BLaER1 treated with 17β-estradiol and CSF1 and Interleukin-3, amounts not matched to agents 10 nM and 100 nM (cell line): ENCODE results near the gene INCA1.

ENCODE experiments used
- H3K27ac ChIP-seq, 11 experiments: shearing (Covaris generic); formaldehyde crosslinking; 2 replicates each; pipeline ENCODE4 v1.8.1; 2022
- H3K27me3 ChIP-seq, 11 experiments: shearing (Covaris generic); formaldehyde crosslinking; 2 replicates each; pipeline ENCODE4 v1.8.1; 2022
- H3K36me3 ChIP-seq, 11 experiments: shearing (Covaris generic); formaldehyde crosslinking; 2 replicates each; pipeline ENCODE4 v1.8.1; 2022
- H3K4me1 ChIP-seq, 10 experiments: shearing (Covaris generic); formaldehyde crosslinking; 2 replicates each; pipeline ENCODE4 v1.8.1; 2022
- H3K4me2 ChIP-seq, 11 experiments: shearing (Covaris generic); formaldehyde crosslinking; 2 replicates each; pipeline ENCODE4 v1.8.1; 2022
- H3K4me3 ChIP-seq, 10 experiments: shearing (Covaris generic); formaldehyde crosslinking; 2 replicates each; pipeline ENCODE4 v1.8.1; 2022
- H3K9ac ChIP-seq, 11 experiments: shearing (Covaris generic); formaldehyde crosslinking; 2 replicates each; pipeline ENCODE4 v1.8.1; 2022
- H3K9me3 ChIP-seq, 11 experiments: shearing (Covaris generic); formaldehyde crosslinking; replicated peaks in 1 of 11; 2 replicates each; pipeline ENCODE4 v1.8.1; 2022
- H4K20me1 ChIP-seq, 11 experiments: shearing (Covaris generic); formaldehyde crosslinking; 2 replicates each; pipeline ENCODE4 v1.8.1; 2022
- Cebpa-rat ChIP-seq, 11 experiments: shearing (Covaris generic); IDR thresholded peaks; 2 replicates each; pipeline ENCODE4 v1.8.1; 2022

INCA1 gene

GRCh38 chr17:4970273-4970672 is 27.0 kb downstream of the INCA1 start:
- Histone ChIP-seq H3K9me3 (no peaks in the 10 kb centered on the region), H3K36me3 (peaks cover 41 to 75% (median 63%) of the 10 kb centered on the region in 11 experiments), H3K4me1 (peaks cover 38 to 82% (median 55%) of the 10 kb centered on the region in 10 experiments), H3K4me3 (no peak overlapping the region), H3K4me2 (peak overlapping the region in 4 of 11 experiments; percentile 94 to 100 (median 99); a peak in 4 of 22 replicates), H3K27ac (peak overlapping the region in 4 of 11 experiments; percentile 16 to 92 (median 84); a peak in 4 of 22 replicates), H3K9ac (peak overlapping the region; percentile 12 to 92 (median 86); a peak in 9 of 22 replicates), H4K20me1 (no peaks in the 10 kb centered on the region; a peak in 1 of 22 replicates), H3K27me3 (no peaks in the 10 kb centered on the region)
- TF ChIP-seq Cebpa-rat (IDR thresholded peaks at IDR 0.05), result no peak

DNA sequence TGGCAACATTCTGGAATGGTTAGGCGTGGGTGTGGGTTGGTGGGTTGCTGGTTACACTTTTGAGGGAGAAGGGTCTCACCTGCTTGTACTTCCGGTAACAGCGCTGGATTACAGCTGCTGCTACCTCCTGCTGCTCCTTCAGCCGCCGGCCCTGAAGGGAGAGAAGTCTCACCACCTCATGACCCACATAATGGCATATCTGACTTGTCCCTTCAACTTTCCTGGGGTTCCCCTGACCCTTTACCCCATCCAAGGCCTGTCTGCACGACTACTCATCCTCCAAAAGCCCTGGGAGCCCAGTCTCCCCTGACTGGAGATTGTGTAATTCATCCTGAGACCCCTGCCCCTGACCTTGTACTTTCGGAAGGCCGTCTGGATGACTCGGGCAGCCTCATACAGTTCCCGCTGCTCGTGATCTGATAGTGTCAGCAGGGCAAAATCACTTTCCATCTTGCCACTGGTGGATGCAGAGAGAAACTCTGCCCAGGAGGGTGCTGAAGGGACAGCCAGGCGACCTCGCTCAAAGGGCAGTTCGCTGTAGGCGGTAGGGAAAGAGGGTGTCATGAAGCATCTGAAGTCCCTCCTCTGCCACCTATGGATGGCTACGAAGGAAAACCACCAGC is 27.7 kb downstream of the INCA1 start:
- H3K36me3 ChIP-seq, result peaks cover 46 to 75% (median 60%) of the 10 kb centered on the region in 11 experiments
- H3K4me1 ChIP-seq, result peaks cover 38 to 83% (median 57%) of the 10 kb centered on the region in 10 experiments
- peak overlapping the region in 10 of 11 experiments; percentile 5 to 93 (median 88); a peak in 13 of 22 replicates for H3K27ac ChIP-seq
- H3K27me3 ChIP-seq, result no peaks in the 10 kb centered on the region
- peak overlapping the region; percentile 16 to 92 (median 88); a peak in 19 of 22 replicates for H3K9ac ChIP-seq
- no peaks in the 10 kb centered on the region; a peak in 1 of 22 replicates for H4K20me1 ChIP-seq
- no peak for TF ChIP-seq Cebpa-rat (IDR thresholded peaks at IDR 0.05)
- H3K4me2 ChIP-seq, result peak overlapping the region; percentile 91 to 100 (median 98)
- H3K9me3 ChIP-seq, result no peaks in the 10 kb centered on the region
- H3K4me3 ChIP-seq, result peak overlapping the region in 5 of 10 experiments; percentile 69 to 79 (median 70); a peak in 3 of 20 replicates

- Histone ChIP-seq H3K27me3 (no peaks in the 10 kb centered on the region), H3K4me3 (peak overlapping the region; percentile 57 to 79 (median 70); a peak in 16 of 20 replicates), H3K4me1 (peaks cover 35 to 83% (median 53%) of the 10 kb centered on the region in 10 experiments), H3K9ac (peak overlapping the region; percentile 84 to 92 (median 88)), H3K4me2 (peak overlapping the region; percentile 91 to 100 (median 98)), H4K20me1 (no peaks in the 10 kb centered on the region; a peak in 1 of 22 replicates), H3K36me3 (peaks cover 41 to 72% (median 58%) of the 10 kb centered on the region in 11 experiments), H3K9me3 (no peaks in the 10 kb centered on the region), H3K27ac (peak overlapping the region; percentile 77 to 93 (median 90))
- no peak for TF ChIP-seq Cebpa-rat (IDR thresholded peaks at IDR 0.05)
Observed at GRCh38 chr17:4969047-4969550, 28.2 kb downstream of the INCA1 start.

DNA sequence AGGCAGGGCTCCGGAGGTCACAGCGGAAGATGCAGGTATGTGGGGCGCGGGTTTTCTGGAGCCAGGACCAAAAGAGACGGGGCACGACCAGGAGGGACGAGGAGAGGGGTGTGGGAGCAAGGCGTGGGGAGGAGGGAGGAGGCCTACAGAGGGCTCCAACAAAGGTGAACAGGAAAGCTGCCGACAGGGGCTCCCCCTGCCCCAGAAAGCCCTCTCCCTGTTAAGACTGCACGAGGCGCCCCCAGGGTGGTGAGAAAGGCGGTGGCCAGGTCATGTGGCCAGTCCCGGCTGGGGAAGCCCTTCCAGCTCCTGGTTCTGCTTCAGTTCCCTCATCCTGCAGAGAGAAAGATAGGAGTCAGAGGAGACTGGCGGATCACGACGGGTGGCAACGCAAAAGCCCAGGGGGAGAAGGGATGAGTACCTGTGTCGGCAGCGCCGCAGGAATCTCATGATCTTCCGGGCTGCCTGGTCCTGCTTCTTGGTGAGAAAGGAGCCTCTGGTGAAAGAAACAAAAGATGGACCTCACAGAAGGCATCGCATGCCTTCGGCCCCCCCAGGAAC is 28.8 kb downstream of the INCA1 start:
- Histone ChIP-seq H3K36me3 (peaks cover 40 to 66% (median 52%) of the 10 kb centered on the region in 11 experiments), H3K9me3 (no peaks in the 10 kb centered on the region), H3K4me1 (peaks cover 31 to 83% (median 47%) of the 10 kb centered on the region in 10 experiments), H3K4me3 (peak overlapping the region; percentile 57 to 79 (median 70)), H4K20me1 (no peaks in the 10 kb centered on the region; a peak in 1 of 22 replicates), H3K27ac (peak overlapping the region; percentile 77 to 93 (median 90)), H3K4me2 (peak overlapping the region; percentile 91 to 100 (median 98)), H3K27me3 (no peaks in the 10 kb centered on the region), H3K9ac (peak overlapping the region; percentile 84 to 92 (median 88))
- TF ChIP-seq Cebpa-rat (IDR thresholded peaks at IDR 0.05), result no peak

- peaks cover 37 to 63% (median 49%) of the 10 kb centered on the region in 11 experiments for H3K36me3 ChIP-seq
- peak within 1 kb of the TSS; percentile 92 to 100 (median 98) for H3K4me2 ChIP-seq
- peak within 1 kb of the TSS; percentile 57 to 79 (median 70) for H3K4me3 ChIP-seq
- H3K4me1 ChIP-seq, result peaks cover 31 to 78% (median 41%) of the 10 kb centered on the region in 10 experiments
- H3K9ac ChIP-seq, result peak within 1 kb of the TSS; percentile 84 to 92 (median 88)
- no peaks in the 10 kb centered on the region for H3K27me3 ChIP-seq
- no peaks in the 10 kb centered on the region for H3K9me3 ChIP-seq
- H3K27ac ChIP-seq, result peak within 1 kb of the TSS; percentile 77 to 93 (median 90)
- no peak for TF ChIP-seq Cebpa-rat (IDR thresholded peaks at IDR 0.05)
- H4K20me1 ChIP-seq, result no peaks in the 10 kb centered on the region
Observed at GRCh38 chr17:4967539-4968485, 29.5 kb downstream of the INCA1 start, which contains the start of gene SPAG7. Gene SPAG7, minus strand, starts transcription at chr17:4967817. Its CDS starts 13 bp downstream, at chr17:4967804.

DNA sequence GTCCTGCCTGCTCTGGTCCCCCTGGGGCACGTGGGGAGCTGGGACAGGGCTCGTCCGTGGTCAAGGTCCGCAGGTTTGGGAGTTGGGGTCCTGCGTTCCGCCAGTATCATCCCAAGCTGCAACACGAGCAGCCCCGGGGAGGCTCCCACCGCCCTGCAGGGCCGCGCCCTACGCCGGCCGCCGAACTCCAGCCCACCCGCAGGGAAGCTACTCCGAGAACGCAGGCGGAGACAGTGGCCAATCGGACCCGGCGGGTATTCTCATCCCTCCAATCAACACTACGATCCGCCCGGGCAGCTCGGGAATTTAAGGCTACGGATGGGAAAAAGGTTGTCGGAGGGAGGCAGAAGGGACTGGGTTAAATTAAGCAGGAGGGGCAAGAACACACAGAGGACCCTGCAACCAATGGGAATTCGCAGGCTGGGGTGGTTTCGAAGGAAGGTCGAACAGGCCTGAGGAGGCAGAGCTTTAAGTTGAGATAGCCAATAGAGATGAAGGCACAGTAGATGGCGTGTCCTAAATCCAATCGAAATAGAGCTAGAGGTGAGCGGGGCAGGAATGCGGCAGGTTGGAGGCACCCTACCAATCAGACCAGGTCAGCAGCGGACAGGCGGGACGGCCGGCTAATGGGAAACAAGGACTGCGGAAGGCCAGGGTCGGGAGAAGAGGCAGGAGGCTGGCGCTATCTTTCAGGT is 30.3 kb downstream of the INCA1 start:
- peaks cover 31 to 71% (median 40%) of the 10 kb centered on the region in 10 experiments for H3K4me1 ChIP-seq

DNA sequence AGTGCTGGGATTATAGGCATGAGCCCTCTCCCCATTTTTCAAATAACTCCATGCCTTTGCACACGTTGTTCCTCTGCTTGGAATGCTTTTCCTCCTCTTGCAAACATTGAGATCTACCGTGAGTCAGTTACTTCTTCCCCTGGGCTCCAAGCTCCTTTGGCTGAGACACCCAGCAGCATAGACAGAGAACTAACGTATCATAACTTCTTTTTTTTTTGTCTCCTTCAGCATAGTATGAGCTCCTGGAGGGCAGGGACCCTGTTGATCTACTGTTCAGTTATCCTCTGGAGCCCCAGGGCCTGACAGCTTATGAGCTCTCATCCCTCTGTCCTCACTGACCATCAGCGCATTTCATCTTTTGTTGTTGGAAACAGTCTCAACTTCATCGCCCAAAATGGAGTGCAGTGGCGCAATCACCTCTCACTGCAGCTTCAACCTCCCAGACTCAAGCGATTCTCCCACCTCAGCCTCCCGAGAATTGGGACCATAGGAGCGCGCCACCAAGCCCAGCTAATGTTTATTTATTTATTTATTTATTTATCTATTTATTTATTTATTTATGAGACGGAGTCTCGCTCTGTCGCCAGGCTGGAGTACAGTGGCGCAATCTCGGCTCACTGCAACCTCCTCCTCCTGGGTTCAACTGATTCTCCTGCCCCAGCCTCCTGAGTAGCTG is 31.9 kb downstream of the INCA1 start:
- peaks cover 36 to 69% (median 47%) of the 10 kb centered on the region in 10 experiments for H3K4me1 ChIP-seq
- H3K9me3 ChIP-seq, result no peaks in the 10 kb centered on the region
- H3K36me3 ChIP-seq, result peaks cover 21 to 58% (median 37%) of the 10 kb centered on the region in 11 experiments
- H3K27ac ChIP-seq, result peak overlapping the region in 5 of 11 experiments; percentile 80 to 93 (median 90); a peak in 7 of 22 replicates
- H3K4me3 ChIP-seq, result peak overlapping the region in 6 of 10 experiments; percentile 57 to 79 (median 69); a peak in 7 of 20 replicates
- peak overlapping the region; percentile 84 to 99 (median 96) for H3K4me2 ChIP-seq
- H3K9ac ChIP-seq, result peak overlapping the region in 7 of 11 experiments; percentile 84 to 92 (median 88); a peak in 10 of 22 replicates
- no peaks in the 10 kb centered on the region for H4K20me1 ChIP-seq
- peak in 1 of 11 experiments; percentile 26; a peak in 1 of 22 replicates for TF ChIP-seq Cebpa-rat (IDR thresholded peaks at IDR 0.05)
- no peaks in the 10 kb centered on the region for H3K27me3 ChIP-seq

More for the DNA sequence above, 30.3 kb downstream of the INCA1 start:
- Histone ChIP-seq H3K4me3 (peak overlapping the region; percentile 57 to 79 (median 70)), H3K27me3 (no peaks in the 10 kb centered on the region), H3K27ac (peak overlapping the region; percentile 77 to 93 (median 90)), H3K9me3 (no peaks in the 10 kb centered on the region), H3K36me3 (peaks cover 31 to 63% (median 44%) of the 10 kb centered on the region in 11 experiments), H3K4me2 (peak overlapping the region; percentile 92 to 99 (median 98)), H4K20me1 (no peaks in the 10 kb centered on the region), H3K9ac (peak overlapping the region; percentile 84 to 92 (median 88))
- no peak for TF ChIP-seq Cebpa-rat (IDR thresholded peaks at IDR 0.05)
